ENCODE data around the gene NBEA. TPM values are rescaled to one million over a fixed set of nuclear protein-coding genes. Genes with fewer than 3 reads are reported as not detected.
"Not testable (repeated sequence)": the region's sequence is repeated elsewhere in the genome, so short reads cannot be mapped to it uniquely, and the experiment has no call there.

Gene NBEA
- total RNA-seq, 1 experiment from 2014 or later = 0.51 TPM

- in situ Hi-C loops (cut with HindIII; ENCODE audit: low pct_unique_long_range_greater_than_20kb, low sequenced_read_pairs) = no loop called here
- DNase-seq (ENCODE audit: low read depth) = no peak
Measured at GRCh38 chr13:34943436-34944273, 1.6 kb downstream of the NBEA start.

- in situ Hi-C loops (cut with HindIII; ENCODE audit: low pct_unique_long_range_greater_than_20kb, low sequenced_read_pairs) = no loop called here
Measured at GRCh38 chr13:34944274-34944634, 2.2 kb downstream of the NBEA start.

GRCh38 chr13:34944751-34945150, 2.7 kb downstream of the NBEA start:
- in situ Hi-C loops (cut with HindIII; ENCODE audit: low pct_unique_long_range_greater_than_20kb, low sequenced_read_pairs) = no loop called here
- no peak for DNase-seq (ENCODE audit: low read depth)

More at GRCh38 chr13:34944274-34944634, 2.2 kb downstream of the NBEA start:
- DNase-seq (ENCODE audit: low read depth) = no peak

GRCh38 chr13:34951528-34951927, 9.5 kb downstream of the NBEA start:
- no peak for DNase-seq (ENCODE audit: low read depth)
- in situ Hi-C loops (cut with HindIII; ENCODE audit: low pct_unique_long_range_greater_than_20kb, low sequenced_read_pairs) = no loop called here

- in situ Hi-C loops (cut with HindIII; ENCODE audit: low pct_unique_long_range_greater_than_20kb, low sequenced_read_pairs) = no loop called here
- DNase-seq (ENCODE audit: low read depth) = no peak
Measured at GRCh38 chr13:34959489-34959888, 17.4 kb downstream of the NBEA start.

- in situ Hi-C loops (cut with HindIII; ENCODE audit: low pct_unique_long_range_greater_than_20kb, low sequenced_read_pairs) = no loop called here
- no peak for DNase-seq (ENCODE audit: low read depth)
Measured at GRCh38 chr13:34964558-34964957, 22.5 kb downstream of the NBEA start.

GRCh38 chr13:34967851-34968562, 25.9 kb downstream of the NBEA start:
- in situ Hi-C loops (cut with HindIII; ENCODE audit: low pct_unique_long_range_greater_than_20kb, low sequenced_read_pairs) = no loop called here
- DNase-seq (ENCODE audit: low read depth) = no peak

GRCh38 chr13:34969539-34969938, 27.5 kb downstream of the NBEA start:
- in situ Hi-C loops (cut with HindIII; ENCODE audit: low pct_unique_long_range_greater_than_20kb, low sequenced_read_pairs); DNase-seq (ENCODE audit: low read depth): not testable (repeated sequence)

- no peak for DNase-seq (ENCODE audit: low read depth)
Measured at GRCh38 chr13:34970961-34971360, 28.9 kb downstream of the NBEA start.

GRCh38 chr13:34971473-34971872, 29.4 kb downstream of the NBEA start:
- in situ Hi-C loops (cut with HindIII; ENCODE audit: low pct_unique_long_range_greater_than_20kb, low sequenced_read_pairs) = no loop called here
- DNase-seq (ENCODE audit: low read depth) = no peak

More at GRCh38 chr13:34970961-34971360, 28.9 kb downstream of the NBEA start:
- in situ Hi-C loops (cut with HindIII; ENCODE audit: low pct_unique_long_range_greater_than_20kb, low sequenced_read_pairs) = no loop called here

- DNase-seq (ENCODE audit: low read depth); in situ Hi-C loops (cut with HindIII; ENCODE audit: low pct_unique_long_range_greater_than_20kb, low sequenced_read_pairs): not testable (repeated sequence)
Measured at GRCh38 chr13:34985199-34985598, 43.1 kb downstream of the NBEA start.

- no peak for DNase-seq (ENCODE audit: low read depth)
- in situ Hi-C loops (cut with HindIII; ENCODE audit: low pct_unique_long_range_greater_than_20kb, low sequenced_read_pairs) = no loop called here
Measured at GRCh38 chr13:34988330-34988791, 46.3 kb downstream of the NBEA start.

GRCh38 chr13:34990399-34991214, 48.5 kb downstream of the NBEA start:
- in situ Hi-C loops (cut with HindIII; ENCODE audit: low pct_unique_long_range_greater_than_20kb, low sequenced_read_pairs) = no loop called here
- no peak for DNase-seq (ENCODE audit: low read depth)

GRCh38 chr13:34993470-34993869, 51.4 kb downstream of the NBEA start:
- in situ Hi-C loops (cut with HindIII; ENCODE audit: low pct_unique_long_range_greater_than_20kb, low sequenced_read_pairs) = no loop called here
- no peak for DNase-seq (ENCODE audit: low read depth)

GRCh38 chr13:35003734-35004133, 61.7 kb downstream of the NBEA start:
- in situ Hi-C loops (cut with HindIII; ENCODE audit: low pct_unique_long_range_greater_than_20kb, low sequenced_read_pairs); DNase-seq (ENCODE audit: low read depth): not testable (repeated sequence)

GRCh38 chr13:35005051-35005450, 63.0 kb downstream of the NBEA start:
- no peak for DNase-seq (ENCODE audit: low read depth)

GRCh38 chr13:35014606-35015213, 72.6 kb downstream of the NBEA start:
- no peak for DNase-seq (ENCODE audit: low read depth)
- in situ Hi-C loops (cut with HindIII; ENCODE audit: low pct_unique_long_range_greater_than_20kb, low sequenced_read_pairs) = no loop called here

More at GRCh38 chr13:35005051-35005450, 63.0 kb downstream of the NBEA start:
- in situ Hi-C loops (cut with HindIII; ENCODE audit: low pct_unique_long_range_greater_than_20kb, low sequenced_read_pairs) = no loop called here

Data from Caki2 (cell line).